GM12892 (cell line): ENCODE measurements around the gene ABCB9.

ENCODE experiments used
- POLR2A ChIP-seq: IDR thresholded peaks from 2 replicates; pipeline ENCODE4 v1.6.1; 2011; ENCODE audit warnings: low read depth, low read length, control low read depth
- POLR2AphosphoS5 ChIP-seq: IDR thresholded peaks from 2 replicates; pipeline ENCODE4 v1.6.1; 2011; ENCODE audit warnings: low read depth, low read length, control low read depth
- TAF1 ChIP-seq: IDR thresholded peaks from 2 replicates; pipeline ENCODE4 v1.6.1; 2011; ENCODE audit warnings: low read depth, mild to moderate bottlenecking, control low read depth, low read length, borderline replicate concordance

DNA sequence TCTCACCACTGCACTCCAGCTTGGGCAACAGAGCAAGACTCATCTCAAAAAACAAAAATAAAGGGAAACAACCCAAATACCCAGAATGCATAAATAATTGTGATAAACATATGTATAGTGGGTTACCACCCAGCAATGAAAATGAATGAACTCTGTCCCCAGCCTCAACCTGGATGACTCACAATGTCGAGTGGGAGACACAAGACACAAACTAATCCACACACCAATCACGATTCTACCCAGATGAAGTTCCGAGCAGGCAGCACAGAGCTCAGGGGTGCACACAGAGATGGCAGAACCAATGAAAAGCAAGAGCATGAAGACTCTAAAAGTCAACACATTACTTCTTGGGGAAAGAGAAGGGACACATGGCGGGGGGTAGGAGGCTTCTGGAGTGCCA, 27.1 kb downstream of the ABCB9 start:
- no peak for TF ChIP-seq POLR2A
- no peak for TF ChIP-seq POLR2AphosphoS5
- no peak for TF ChIP-seq TAF1
